HEK293 (cell line): ENCODE results near the gene SENP2.

ENCODE experiments used
- CTCF ChIA-PET: fragments of 350-600 bp; formaldehyde crosslinking; extraction: SDS; loops from one replicate; lab custom pipeline; 2021; ENCODE audit warnings: antibody characterized with exemption; lab: Yijun Ruan, JAX
- POLR2A ChIA-PET: fragments of 300-600 bp; formaldehyde crosslinking; extraction: SDS; loops from one replicate; lab custom pipeline; 2020; ENCODE audit warnings: antibody characterized with exemption, inconsistent platforms; lab: Yijun Ruan, JAX
- H3K27ac ChIP-seq: fragments of 200-500 bp; sonication (Bioruptor generic); 2 replicates; pipeline ENCODE4 v1.5.1; 2014; ENCODE audit warnings: low read depth, low read length, control low read depth, inconsistent platforms; ENCODE audit errors: extremely low read depth
- H3K36me3 ChIP-seq, 2 experiments: fragments of 200-500 bp in 1 of 2; sonication (Bioruptor generic) in 1 of 2; 1 replicate in 1 of 2; 2 replicates in 1 of 2; pipeline ENCODE4 v1.5.1; 2014 to 2017; ENCODE audit warnings: inconsistent platforms in 2 of 2, low read length in 2 of 2; ENCODE audit not compliant: control insufficient read depth in 2 of 2, insufficient read depth in 1 of 2
- H3K4me1 ChIP-seq: fragments of 200-500 bp; sonication (Bioruptor generic); 2 replicates; pipeline ENCODE4 v1.5.1; 2014; ENCODE audit warnings: mild to moderate bottlenecking, low read length, inconsistent platforms; ENCODE audit not compliant: control insufficient read depth, insufficient read depth
- H3K4me3 ChIP-seq: 2 replicates; pipeline ENCODE4 v1.5.1; 2011; ENCODE audit warnings: low read depth, mild to moderate bottlenecking, control low read depth, low read length, moderate library complexity
- H3K9me3 ChIP-seq: fragments of 200-500 bp; sonication (Bioruptor generic); 2 replicates; pipeline ENCODE4 v1.5.1; 2014; ENCODE audit warnings: low read depth, low read length, inconsistent platforms; ENCODE audit not compliant: control insufficient read depth, insufficient read depth
- GLI2 ChIP-seq: fragments of 450-650 bp; formaldehyde crosslinking; IDR thresholded peaks from 2 replicates; pipeline ENCODE4; 2017; ENCODE audit warnings: missing biosample characterization, missing genetic modification characterization, low read depth, borderline replicate concordance
- OSR2 ChIP-seq: fragments of 450-650 bp; formaldehyde crosslinking; IDR thresholded peaks from 2 replicates; pipeline ENCODE4 v1.5.1; 2016; ENCODE audit warnings: missing biosample characterization, missing genetic modification characterization
- OVOL3 ChIP-seq: fragments of 450-650 bp; formaldehyde crosslinking; IDR thresholded peaks from 2 replicates; pipeline ENCODE4 v1.5.1; 2016; ENCODE audit warnings: missing biosample characterization, missing genetic modification characterization
- PRDM2 ChIP-seq: fragments of 450-650 bp; formaldehyde crosslinking; IDR thresholded peaks from 2 replicates; pipeline ENCODE4 v1.5.1; 2016; ENCODE audit warnings: missing biosample characterization, missing genetic modification characterization, borderline replicate concordance
- REPIN1 ChIP-seq: fragments of 450-650 bp; formaldehyde crosslinking; IDR thresholded peaks from 2 replicates; pipeline ENCODE4 v1.5.1; 2017; ENCODE audit warnings: missing biosample characterization, missing genetic modification characterization, low read depth
- SP3 ChIP-seq: fragments of 450-650 bp; formaldehyde crosslinking; IDR thresholded peaks from 2 replicates; pipeline ENCODE4 v1.5.1; 2016; ENCODE audit warnings: missing biosample characterization, missing genetic modification characterization
- ZBTB1 ChIP-seq: fragments of 450-650 bp; formaldehyde crosslinking; IDR thresholded peaks from 2 replicates; pipeline ENCODE4 v1.5.1; 2016; ENCODE audit warnings: missing biosample characterization, missing genetic modification characterization
- ZBTB7A ChIP-seq: fragments of 450-650 bp; formaldehyde crosslinking; IDR thresholded peaks from 2 replicates; pipeline ENCODE4 v1.5.1; 2016; ENCODE audit warnings: low read depth, missing biosample characterization, missing genetic modification characterization
- ZNF174 ChIP-seq: fragments of 450-650 bp; formaldehyde crosslinking; IDR thresholded peaks from 2 replicates; pipeline ENCODE4 v1.5.0; 2017; ENCODE audit warnings: missing biosample characterization, mild to moderate bottlenecking, missing genetic modification characterization
- ZNF19 ChIP-seq: fragments of 450-650 bp; formaldehyde crosslinking; IDR thresholded peaks from 2 replicates; pipeline ENCODE4; 2016; ENCODE audit warnings: missing biosample characterization, missing genetic modification characterization, low read depth
- ZNF211 ChIP-seq: fragments of 450-650 bp; formaldehyde crosslinking; IDR thresholded peaks from 2 replicates; pipeline ENCODE4 v1.5.1; 2016; ENCODE audit warnings: low read depth, missing biosample characterization, missing genetic modification characterization
- ZNF26 ChIP-seq: fragments of 450-650 bp; formaldehyde crosslinking; IDR thresholded peaks from 2 replicates; pipeline ENCODE4 v1.5.1; 2016; ENCODE audit warnings: missing biosample characterization, missing genetic modification characterization
- ZNF292 ChIP-seq: fragments of 450-650 bp; formaldehyde crosslinking; IDR thresholded peaks from 2 replicates; pipeline ENCODE4 v1.5.1; 2016; ENCODE audit warnings: low read depth, missing biosample characterization, missing genetic modification characterization, borderline replicate concordance
- ZNF391 ChIP-seq: fragments of 450-650 bp; formaldehyde crosslinking; IDR thresholded peaks from 2 replicates; pipeline ENCODE4 v1.5.1; 2016; ENCODE audit warnings: low read depth, missing biosample characterization, missing genetic modification characterization, borderline replicate concordance
- ZNF777 ChIP-seq: fragments of 450-650 bp; formaldehyde crosslinking; IDR thresholded peaks from 2 replicates; pipeline ENCODE4 v1.5.1; 2017; ENCODE audit warnings: missing biosample characterization, missing genetic modification characterization, borderline replicate concordance
- ZNF791 ChIP-seq: fragments of 450-650 bp; formaldehyde crosslinking; IDR thresholded peaks from 2 replicates; pipeline ENCODE4 v1.5.1; 2016; ENCODE audit warnings: missing biosample characterization, missing genetic modification characterization
- ZSCAN30 ChIP-seq: fragments of 450-650 bp; IDR thresholded peaks from 2 replicates; pipeline ENCODE4 v1.5.1; 2018; ENCODE audit warnings: missing biosample characterization, mild to moderate bottlenecking, missing genetic modification characterization, moderate library complexity
- TF ChIP-seq, protein P1 (sequence below): fragments of 450-650 bp; formaldehyde crosslinking; IDR thresholded peaks from 2 replicates; pipeline ENCODE4 v1.5.1; 2016; ENCODE audit warnings: missing biosample characterization, missing genetic modification characterization
- TF ChIP-seq, protein P2 (sequence below): fragments of 450-650 bp; formaldehyde crosslinking; IDR thresholded peaks from 2 replicates; pipeline ENCODE4 v1.5.1; 2017; ENCODE audit warnings: missing biosample characterization, missing genetic modification characterization
- TF ChIP-seq, protein P3 (sequence below): fragments of 450-650 bp; formaldehyde crosslinking; IDR thresholded peaks from 2 replicates; pipeline ENCODE4 v1.5.1; 2017; ENCODE audit warnings: missing biosample characterization, missing genetic modification characterization
- TF ChIP-seq, protein P4 (sequence below): IDR thresholded peaks from 2 replicates; pipeline ENCODE4 v1.6.1; 2011; ENCODE audit warnings: mild to moderate bottlenecking, low read depth, low read length, borderline replicate concordance

The SENP2 gene

GRCh38 chr3:185585859-185586685 is at the start of gene SENP2:
Gene SENP2 (plus strand): TSS chr3:185586295. CDS start chr3:185586414, 119 bp downstream.
- ChIA-PET POLR2A (interaction anchor here (0.6 to 2.1 kb wide), 12 partner anchors 8 to 230 kb away, joined by 3 to 12 read pairs (median 4); partner anchors contain the start of genes LIPH and TMEM41A), CTCF (interaction anchor here (1.8 to 2.3 kb wide), 2 partner anchors 11 to 125 kb away, joined by 5 to 10 read pairs; no protein-coding TSS in a partner anchor)
- H3K4me3 ChIP-seq: peak within 1 kb of the TSS; percentile 85
- peaks cover 0 to 6% of the 10 kb centered on the region in 2 experiments; a peak in 2 of 3 replicates for H3K36me3 ChIP-seq
- no peaks in the 10 kb centered on the region for H3K9me3 ChIP-seq
- no peaks in the 10 kb centered on the region for H3K4me1 ChIP-seq
- H3K27ac ChIP-seq: peak within 1 kb of the TSS; percentile 53
- TF ChIP-seq ZNF174 (tag by site-specific recombination) (no peak), GLI2 (tag by site-specific recombination) (no peak), OSR2 (tag by site-specific recombination) (no peak), SP3 (tag by site-specific recombination) (peak; percentile 54), ZNF391 (peak; percentile 85; the same call in 1 of the 2 replicates), ZNF292 (tag by site-specific recombination) (no peak), ZNF19 (tag by site-specific recombination) (no peak), ZNF26 (no peak), ZNF777 (tag by site-specific recombination) (0 out of 2 replicates have a peak, but pooled peaks have one; percentile 20), ZNF791 (tag by site-specific recombination) (no peak), REPIN1 (no peak), OVOL3 (tag by site-specific recombination) (0 out of 2 replicates have a peak, but pooled peaks have one; percentile 34), ZBTB7A (tag by site-specific recombination) (no peak), ZNF211 (tag by site-specific recombination) (no peak), ZSCAN30 (peak; percentile 50; the same call in 1 of the 2 replicates), PRDM2 (tag by site-specific recombination) (no peak), ZBTB1 (no peak)
- TF ChIP-seq, protein P1, sequence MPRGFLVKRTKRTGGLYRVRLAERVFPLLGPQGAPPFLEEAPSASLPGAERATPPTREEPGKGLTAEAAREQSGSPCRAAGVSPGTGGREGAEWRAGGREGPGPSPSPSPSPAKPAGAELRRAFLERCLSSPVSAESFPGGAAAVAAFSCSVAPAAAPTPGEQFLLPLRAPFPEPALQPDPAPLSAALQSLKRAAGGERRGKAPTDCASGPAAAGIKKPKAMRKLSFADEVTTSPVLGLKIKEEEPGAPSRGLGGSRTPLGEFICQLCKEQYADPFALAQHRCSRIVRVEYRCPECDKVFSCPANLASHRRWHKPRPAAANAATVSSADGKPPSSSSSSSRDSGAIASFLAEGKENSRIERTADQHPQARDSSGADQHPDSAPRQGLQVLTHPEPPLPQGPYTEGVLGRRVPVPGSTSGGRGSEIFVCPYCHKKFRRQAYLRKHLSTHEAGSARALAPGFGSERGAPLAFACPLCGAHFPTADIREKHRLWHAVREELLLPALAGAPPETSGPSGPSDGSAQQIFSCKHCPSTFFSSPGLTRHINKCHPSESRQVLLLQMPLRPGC (tag by site-specific recombination): peak; percentile 47; the same call in 1 of the 2 replicates
- TF ChIP-seq, protein P2, sequence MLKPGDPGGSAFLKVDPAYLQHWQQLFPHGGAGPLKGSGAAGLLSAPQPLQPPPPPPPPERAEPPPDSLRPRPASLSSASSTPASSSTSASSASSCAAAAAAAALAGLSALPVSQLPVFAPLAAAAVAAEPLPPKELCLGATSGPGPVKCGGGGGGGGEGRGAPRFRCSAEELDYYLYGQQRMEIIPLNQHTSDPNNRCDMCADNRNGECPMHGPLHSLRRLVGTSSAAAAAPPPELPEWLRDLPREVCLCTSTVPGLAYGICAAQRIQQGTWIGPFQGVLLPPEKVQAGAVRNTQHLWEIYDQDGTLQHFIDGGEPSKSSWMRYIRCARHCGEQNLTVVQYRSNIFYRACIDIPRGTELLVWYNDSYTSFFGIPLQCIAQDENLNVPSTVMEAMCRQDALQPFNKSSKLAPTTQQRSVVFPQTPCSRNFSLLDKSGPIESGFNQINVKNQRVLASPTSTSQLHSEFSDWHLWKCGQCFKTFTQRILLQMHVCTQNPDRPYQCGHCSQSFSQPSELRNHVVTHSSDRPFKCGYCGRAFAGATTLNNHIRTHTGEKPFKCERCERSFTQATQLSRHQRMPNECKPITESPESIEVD (tag by site-specific recombination): no peak
- TF ChIP-seq, protein P3, sequence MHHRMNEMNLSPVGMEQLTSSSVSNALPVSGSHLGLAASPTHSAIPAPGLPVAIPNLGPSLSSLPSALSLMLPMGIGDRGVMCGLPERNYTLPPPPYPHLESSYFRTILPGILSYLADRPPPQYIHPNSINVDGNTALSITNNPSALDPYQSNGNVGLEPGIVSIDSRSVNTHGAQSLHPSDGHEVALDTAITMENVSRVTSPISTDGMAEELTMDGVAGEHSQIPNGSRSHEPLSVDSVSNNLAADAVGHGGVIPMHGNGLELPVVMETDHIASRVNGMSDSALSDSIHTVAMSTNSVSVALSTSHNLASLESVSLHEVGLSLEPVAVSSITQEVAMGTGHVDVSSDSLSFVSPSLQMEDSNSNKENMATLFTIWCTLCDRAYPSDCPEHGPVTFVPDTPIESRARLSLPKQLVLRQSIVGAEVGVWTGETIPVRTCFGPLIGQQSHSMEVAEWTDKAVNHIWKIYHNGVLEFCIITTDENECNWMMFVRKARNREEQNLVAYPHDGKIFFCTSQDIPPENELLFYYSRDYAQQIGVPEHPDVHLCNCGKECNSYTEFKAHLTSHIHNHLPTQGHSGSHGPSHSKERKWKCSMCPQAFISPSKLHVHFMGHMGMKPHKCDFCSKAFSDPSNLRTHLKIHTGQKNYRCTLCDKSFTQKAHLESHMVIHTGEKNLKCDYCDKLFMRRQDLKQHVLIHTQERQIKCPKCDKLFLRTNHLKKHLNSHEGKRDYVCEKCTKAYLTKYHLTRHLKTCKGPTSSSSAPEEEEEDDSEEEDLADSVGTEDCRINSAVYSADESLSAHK: no peak
- TF ChIP-seq, protein P4, sequence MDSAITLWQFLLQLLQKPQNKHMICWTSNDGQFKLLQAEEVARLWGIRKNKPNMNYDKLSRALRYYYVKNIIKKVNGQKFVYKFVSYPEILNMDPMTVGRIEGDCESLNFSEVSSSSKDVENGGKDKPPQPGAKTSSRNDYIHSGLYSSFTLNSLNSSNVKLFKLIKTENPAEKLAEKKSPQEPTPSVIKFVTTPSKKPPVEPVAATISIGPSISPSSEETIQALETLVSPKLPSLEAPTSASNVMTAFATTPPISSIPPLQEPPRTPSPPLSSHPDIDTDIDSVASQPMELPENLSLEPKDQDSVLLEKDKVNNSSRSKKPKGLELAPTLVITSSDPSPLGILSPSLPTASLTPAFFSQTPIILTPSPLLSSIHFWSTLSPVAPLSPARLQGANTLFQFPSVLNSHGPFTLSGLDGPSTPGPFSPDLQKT: no peak
